ENCODE measurements around the gene TRPV6.

TRPV6 gene

DNA sequence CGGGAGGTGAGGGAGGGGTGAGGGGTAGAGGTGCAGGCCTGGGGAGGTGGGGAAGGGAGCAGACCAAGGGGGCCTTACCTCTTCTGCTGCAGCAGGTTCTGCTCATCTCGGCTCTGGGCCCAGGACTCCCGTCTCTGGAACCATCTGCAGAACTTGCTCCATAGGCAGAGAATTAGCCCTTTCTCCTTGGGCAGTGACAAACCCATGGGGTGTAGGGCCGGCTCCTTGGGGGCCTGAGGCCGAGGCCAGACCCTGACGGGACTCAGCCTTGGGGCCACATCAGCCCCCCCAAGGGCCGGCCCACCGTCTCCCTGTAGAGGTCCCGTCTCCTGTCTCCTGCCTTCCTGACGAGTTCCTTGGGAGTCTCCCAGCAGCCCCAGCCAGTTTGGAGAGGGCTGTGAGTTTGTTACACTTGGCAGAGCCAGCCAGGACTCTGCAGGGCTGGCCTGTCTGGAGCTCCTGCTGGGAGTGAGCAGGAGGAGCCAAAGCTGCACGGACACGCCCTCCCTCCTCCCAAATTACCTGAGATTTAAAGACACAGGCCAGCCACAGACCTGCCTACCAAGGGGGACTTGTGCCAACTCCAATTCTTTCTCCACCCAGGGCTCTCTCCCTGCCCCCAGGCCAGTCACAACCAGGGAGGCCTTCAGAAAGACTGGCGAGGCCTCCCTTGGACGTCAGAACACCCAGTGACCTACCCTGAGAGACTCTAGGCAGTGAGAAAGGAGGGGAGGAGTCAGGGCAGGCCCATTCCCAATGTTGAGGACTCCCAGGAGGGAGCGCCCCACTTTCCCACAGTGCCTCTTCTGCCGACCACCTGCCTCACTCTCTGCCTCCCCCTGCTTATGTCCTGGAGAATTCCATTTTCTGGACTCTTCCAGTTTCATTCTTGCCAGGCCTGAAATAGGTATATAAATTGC lies at the start of gene TRPV6:
Gene TRPV6 (minus strand): TSS at position 435 of the 920 bp plus-strand sequence.
- no peak for DNase-seq (ENCODE audit: low read depth)
- no peak within 1 kb of the TSS for H3K4me3 ChIP-seq (ENCODE audit: low read depth, low read length)

- H3K4me3 ChIP-seq (ENCODE audit: low read depth, low read length) = no peak overlapping the region
Measured at GRCh38 chr7:142934056-142934455, 48.5 kb upstream of the TRPV6 start.

GRCh38 chr7:142933624-142934023 lies 48.1 kb upstream of the TRPV6 start, which contains the start of gene TRPV5:
Gene TRPV5, minus strand, starts transcription at chr7:142933746. Its CDS starts 287 bp downstream, at chr7:142933459.
- H3K4me3 ChIP-seq (ENCODE audit: low read depth, low read length) = no peak within 1 kb of the TSS
- DNase-seq (ENCODE audit: low read depth) = no peak

More at GRCh38 chr7:142934056-142934455, 48.5 kb upstream of the TRPV6 start:
- DNase-seq (ENCODE audit: low read depth) = no peak

GRCh38 chr7:142933092-142933475 lies 47.5 kb upstream of the TRPV6 start:
- DNase-seq (ENCODE audit: low read depth) = no peak
- no peak overlapping the region for H3K4me3 ChIP-seq (ENCODE audit: low read depth, low read length)

DNA sequence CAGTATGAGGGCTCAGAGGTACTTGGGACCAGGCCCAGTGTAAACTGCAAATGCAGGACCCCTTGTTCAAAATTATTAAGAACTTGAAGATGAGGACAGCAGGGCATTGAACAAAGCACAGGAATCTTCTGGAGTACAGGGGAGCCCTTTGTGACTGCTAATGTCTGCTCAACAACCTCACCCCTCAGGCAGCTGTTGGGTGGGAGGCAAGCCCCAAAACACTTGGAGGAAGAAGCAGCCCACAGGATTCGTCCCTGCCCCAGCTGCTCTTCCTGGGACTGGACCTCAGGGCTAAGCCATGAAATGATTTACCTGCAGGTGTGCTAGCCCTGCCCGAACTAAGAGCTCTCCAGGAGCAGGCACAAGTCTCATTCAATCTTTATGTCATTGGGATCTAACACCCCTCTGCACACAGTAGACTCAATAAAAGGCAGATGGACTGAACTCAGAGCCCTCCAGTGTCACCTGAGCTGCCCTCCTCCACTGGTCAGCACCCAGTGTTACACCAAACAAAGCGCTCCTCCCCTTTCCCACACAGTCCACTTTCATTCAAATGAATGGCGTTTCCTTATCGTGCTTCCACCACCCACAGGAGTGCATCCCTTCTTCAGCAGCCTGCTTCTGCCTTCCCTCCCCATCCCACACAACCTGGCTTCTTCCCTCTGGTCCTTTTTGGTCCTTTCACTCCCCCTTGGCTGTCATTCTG lies 47.0 kb upstream of the TRPV6 start:
- no peak overlapping the region for H3K4me3 ChIP-seq (ENCODE audit: low read depth, low read length)
- DNase-seq (ENCODE audit: low read depth) = no peak

DNA sequence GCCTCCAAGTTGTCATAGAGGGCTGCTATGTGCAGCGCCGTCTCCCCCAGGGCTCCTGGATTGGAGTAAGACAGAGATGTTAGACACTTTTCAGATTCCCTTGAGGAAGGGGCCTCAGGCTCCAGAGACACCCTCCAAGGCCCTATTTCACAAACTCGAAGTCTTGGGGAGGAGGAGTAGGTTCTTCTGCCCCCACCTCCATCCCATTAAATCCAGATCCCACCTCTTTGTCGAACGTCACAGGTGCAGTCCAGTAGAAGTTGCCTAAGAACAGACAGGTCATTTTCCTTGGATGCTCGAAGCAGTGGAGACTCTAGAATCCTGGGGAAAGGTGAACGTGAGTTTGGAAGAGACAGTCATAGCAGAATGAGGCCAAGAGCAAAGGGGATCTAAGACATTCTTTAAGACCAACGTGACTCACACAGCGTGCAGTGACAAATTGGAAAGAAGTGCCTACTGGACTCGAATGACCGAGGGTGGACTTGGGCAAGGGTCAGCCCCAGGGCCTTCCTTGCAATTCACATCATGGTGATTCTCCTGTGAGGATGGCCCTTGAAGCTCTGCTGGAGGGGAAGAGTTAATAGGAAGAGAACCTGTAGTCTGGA lies 44.7 kb upstream of the TRPV6 start:
- DNase-seq (ENCODE audit: low read depth) = no peak
- H3K4me3 ChIP-seq (ENCODE audit: low read depth, low read length) = no peak overlapping the region

DNA sequence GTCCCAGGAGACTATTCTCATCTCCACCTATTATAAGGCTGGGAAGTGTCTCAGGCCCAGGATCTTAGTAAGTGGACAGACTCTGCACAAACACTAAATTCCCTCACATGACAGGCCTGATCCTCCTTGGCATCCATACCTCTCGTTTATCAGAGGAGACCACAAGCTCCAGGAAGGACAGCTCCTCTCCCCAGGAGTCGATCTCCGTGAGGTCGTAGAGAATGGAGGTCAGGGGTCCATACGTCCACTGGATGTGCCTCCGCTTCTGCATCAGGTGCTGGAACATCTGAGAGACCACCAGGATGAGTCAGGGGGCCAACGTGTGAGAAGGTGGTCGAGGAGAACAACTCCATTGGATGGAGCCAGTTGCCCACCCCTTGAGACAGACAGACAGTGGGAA lies 42.4 kb upstream of the TRPV6 start:
- no peak overlapping the region for H3K4me3 ChIP-seq (ENCODE audit: low read depth, low read length)
- DNase-seq (ENCODE audit: low read depth) = no peak

- no peak overlapping the region for H3K4me3 ChIP-seq (ENCODE audit: low read depth, low read length)
- DNase-seq (ENCODE audit: low read depth) = no peak
Measured at GRCh38 chr7:142927085-142927745, 41.7 kb upstream of the TRPV6 start.

DNA sequence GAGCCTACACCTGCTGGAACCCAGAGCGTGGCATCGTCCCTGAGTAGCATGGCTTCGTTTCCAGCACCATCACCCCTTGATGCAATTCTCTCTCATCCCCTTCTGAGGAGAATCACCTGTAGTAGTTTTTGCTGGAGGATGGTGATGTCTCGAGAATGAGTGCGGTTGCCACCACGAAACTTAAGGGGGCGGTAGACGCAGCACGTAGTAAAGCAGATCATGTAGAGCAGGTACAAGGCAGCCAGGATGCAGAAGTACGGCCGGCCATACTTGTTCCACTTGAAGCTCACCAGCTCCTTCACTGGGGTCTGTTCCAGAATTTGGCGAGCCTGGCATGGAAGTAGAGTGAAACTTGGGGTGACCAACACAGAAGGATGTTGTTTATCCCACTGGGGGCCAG lies 39.9 kb upstream of the TRPV6 start:
- H3K4me3 ChIP-seq (ENCODE audit: low read depth, low read length) = no peak overlapping the region
- DNase-seq (ENCODE audit: low read depth) = no peak

DNA sequence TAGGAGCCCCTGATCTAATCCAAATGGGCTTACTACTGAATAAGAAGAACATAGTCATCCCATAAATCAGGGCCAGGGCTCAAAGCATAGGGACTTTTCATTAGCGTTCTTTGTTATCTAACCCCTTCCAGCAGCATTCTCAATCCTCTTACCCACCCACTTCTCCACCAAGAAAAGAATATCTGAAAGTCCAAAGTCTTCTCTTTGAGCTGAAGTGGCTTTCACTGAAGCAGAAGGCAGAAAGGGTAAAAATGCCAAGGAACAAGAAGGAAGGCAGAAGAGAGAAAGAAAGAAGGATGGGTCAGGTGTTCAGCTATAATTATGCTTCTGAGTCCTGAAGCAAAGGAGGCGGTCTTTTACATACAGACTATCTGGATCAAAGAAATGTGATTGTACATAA lies 37.8 kb upstream of the TRPV6 start:
- H3K4me3 ChIP-seq (ENCODE audit: low read depth, low read length) = no peak overlapping the region

DNA sequence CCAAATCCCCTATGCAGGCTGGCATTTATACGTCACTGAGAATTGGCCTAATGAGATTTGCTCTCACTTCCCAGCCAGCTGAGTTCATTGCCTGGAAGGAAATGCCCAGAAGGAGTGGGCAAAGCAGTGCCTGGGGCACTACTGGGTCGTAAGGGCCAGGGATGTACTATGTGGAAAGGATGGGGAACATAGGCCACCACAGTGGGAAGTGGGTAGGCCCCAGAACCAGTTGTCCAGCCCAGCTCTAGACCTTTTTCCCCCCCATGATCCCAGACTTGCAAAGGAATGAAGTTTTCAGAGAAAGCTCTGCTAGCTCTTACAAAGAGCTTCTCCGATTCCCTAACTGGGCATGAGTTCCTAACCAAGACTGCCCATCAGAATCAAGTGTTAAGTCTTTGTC lies 34.1 kb upstream of the TRPV6 start:
- DNase-seq (ENCODE audit: low read depth) = no peak
- H3K4me3 ChIP-seq (ENCODE audit: low read depth, low read length) = no peak overlapping the region

More for the DNA sequence above, 37.8 kb upstream of the TRPV6 start:
- no peak for DNase-seq (ENCODE audit: low read depth)

DNA sequence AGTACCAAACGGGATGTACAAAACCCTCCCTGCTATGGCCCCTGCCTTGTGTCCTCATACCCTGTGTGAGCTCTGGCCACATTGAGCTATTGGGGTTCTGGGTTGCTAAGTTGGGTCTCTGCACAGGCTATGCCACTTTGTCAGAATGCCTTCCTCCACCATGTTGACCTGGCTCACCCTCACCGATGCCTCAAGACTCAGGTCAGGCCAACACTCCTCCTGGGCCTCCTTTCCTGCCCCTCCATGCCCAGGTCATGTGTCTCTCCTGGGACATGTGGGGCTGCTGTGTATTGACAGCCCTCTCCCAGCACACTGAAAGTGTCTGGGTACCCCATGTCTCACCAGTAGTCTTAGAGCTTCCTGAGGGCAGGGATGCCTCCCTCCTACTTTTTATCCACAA lies 33.4 kb upstream of the TRPV6 start:
- H3K4me3 ChIP-seq (ENCODE audit: low read depth, low read length) = no peak overlapping the region
- DNase-seq (ENCODE audit: low read depth) = no peak

DNA sequence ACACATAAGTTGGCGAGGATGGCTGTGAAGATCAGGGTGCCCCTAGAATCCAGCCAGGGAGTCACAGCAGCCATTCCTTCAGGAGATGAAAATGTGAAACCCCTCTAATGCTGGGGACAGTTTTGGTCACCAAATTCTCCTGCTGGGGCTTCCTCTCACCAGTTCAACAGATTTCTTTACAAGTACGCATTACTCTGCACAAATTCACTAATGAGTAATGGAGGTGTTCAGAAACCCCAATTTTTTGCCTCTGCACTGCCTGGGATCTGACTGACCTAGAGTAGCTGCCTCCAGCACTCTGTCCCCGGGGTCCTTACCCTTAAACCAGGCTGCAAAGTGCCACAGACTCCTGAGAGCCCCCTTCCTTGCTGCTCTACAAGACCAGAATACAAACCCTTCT lies 31.9 kb upstream of the TRPV6 start:
- no peak for DNase-seq (ENCODE audit: low read depth)
- no peak overlapping the region for H3K4me3 ChIP-seq (ENCODE audit: low read depth, low read length)

- no peak overlapping the region for H3K4me3 ChIP-seq (ENCODE audit: low read depth, low read length)
- DNase-seq (ENCODE audit: low read depth) = no peak
Measured at GRCh38 chr7:142916508-142916907, 31.0 kb upstream of the TRPV6 start.

GRCh38 chr7:142915315-142915714 lies 29.8 kb upstream of the TRPV6 start:
- no peak overlapping the region for H3K4me3 ChIP-seq (ENCODE audit: low read depth, low read length)
- no peak for DNase-seq (ENCODE audit: low read depth)

GRCh38 chr7:142914121-142914520 lies 28.6 kb upstream of the TRPV6 start:
- H3K4me3 ChIP-seq (ENCODE audit: low read depth, low read length) = no peak overlapping the region
- DNase-seq (ENCODE audit: low read depth) = no peak

- no peak for DNase-seq (ENCODE audit: low read depth)
- H3K4me3 ChIP-seq (ENCODE audit: low read depth, low read length) = no peak overlapping the region
Measured at GRCh38 chr7:142913566-142913965, 28.0 kb upstream of the TRPV6 start.

DNA sequence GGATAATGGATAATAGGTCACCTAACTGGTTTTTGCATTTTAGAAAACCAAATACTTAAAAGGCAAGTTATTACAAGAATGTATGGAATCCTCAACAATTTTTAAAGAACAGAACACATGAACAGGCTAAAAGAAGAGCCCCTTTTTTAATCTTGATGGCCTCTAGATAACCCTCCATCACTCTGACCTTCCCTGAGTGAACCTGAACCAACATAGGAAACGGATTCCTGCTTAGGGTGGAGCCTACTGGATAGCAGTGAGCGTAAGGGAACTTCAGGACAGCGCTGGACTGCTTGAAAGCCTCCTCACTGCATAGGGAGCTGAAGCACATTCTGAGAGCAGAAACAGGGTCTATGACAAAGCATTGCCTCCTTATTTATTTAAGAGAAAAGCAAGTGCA lies 27.5 kb upstream of the TRPV6 start:
- DNase-seq (ENCODE audit: low read depth) = no peak
- no peak overlapping the region for H3K4me3 ChIP-seq (ENCODE audit: low read depth, low read length)

- no peak for DNase-seq (ENCODE audit: low read depth)
- no peak overlapping the region for H3K4me3 ChIP-seq (ENCODE audit: low read depth, low read length)
Measured at GRCh38 chr7:142910481-142910880, 24.9 kb upstream of the TRPV6 start.

- no peak for DNase-seq (ENCODE audit: low read depth)
- H3K4me3 ChIP-seq (ENCODE audit: low read depth, low read length) = no peak overlapping the region
Measured at GRCh38 chr7:142910031-142910433, 24.5 kb upstream of the TRPV6 start.

All from skeletal muscle cell (primary cell).